H7 (cell line): ENCODE results near the gene PLAC8L1. TPM values are rescaled to one million over a fixed set of nuclear protein-coding genes. Genes with fewer than 3 reads are reported as not detected.

ENCODE experiments used
- DNase-seq: peaks from one replicate; pipeline ENCODE4 v3.0.0; 2012
- H3K27me3 ChIP-seq: 2 replicates; pipeline ENCODE4 v1.6.0; 2011; ENCODE audit warnings: mild to moderate bottlenecking, low read length; ENCODE audit not compliant: control insufficient read depth, insufficient read depth
- H3K36me3 ChIP-seq: replicated peaks from 2 replicates; pipeline ENCODE4 v1.5.1; 2011; ENCODE audit warnings: low read length; ENCODE audit not compliant: control insufficient read depth, insufficient read depth
- H3K4me3 ChIP-seq: 2 replicates; pipeline ENCODE4 v1.5.1; 2011; ENCODE audit warnings: low read depth, mild to moderate bottlenecking, control low read depth, low read length, moderate library complexity; ENCODE audit not compliant: insufficient read depth
- total RNA-seq: library from RNA; depleted of rRNA; stranded (reverse); fragments of >200 nt; shearing (Covaris generic); gene quantifications from 2 replicates; pipeline ENCODE4 v1.2.3, GENCODE V29; 2014; rRNA removed

Gene PLAC8L1
- total RNA-seq, 1 experiment from 2014 or later: 0.59 TPM

DNA sequence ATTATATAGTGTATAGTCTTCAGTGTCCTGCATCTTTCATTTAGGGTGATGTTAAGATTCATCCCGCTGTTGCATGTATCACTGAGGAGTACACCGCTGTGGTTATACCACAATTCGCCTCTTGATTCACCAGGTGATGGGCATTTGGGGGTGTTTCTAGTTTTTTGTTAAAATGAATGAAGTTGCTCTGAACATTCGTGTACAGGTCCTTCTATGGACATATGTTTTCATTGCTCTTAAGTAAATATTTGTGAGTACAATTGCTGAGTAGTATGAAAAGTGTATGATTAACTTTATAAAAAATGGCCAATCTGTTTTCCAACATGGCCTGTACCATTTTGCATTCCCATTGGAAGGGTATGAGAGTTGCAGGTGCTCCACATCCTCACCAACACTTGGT is 61.7 kb downstream of the PLAC8L1 start:
- DNase-seq: no peak
- H3K36me3 ChIP-seq: no peaks in the 10 kb centered on the region
- no peak overlapping the region for H3K4me3 ChIP-seq
- no peaks in the 10 kb centered on the region for H3K27me3 ChIP-seq

DNA sequence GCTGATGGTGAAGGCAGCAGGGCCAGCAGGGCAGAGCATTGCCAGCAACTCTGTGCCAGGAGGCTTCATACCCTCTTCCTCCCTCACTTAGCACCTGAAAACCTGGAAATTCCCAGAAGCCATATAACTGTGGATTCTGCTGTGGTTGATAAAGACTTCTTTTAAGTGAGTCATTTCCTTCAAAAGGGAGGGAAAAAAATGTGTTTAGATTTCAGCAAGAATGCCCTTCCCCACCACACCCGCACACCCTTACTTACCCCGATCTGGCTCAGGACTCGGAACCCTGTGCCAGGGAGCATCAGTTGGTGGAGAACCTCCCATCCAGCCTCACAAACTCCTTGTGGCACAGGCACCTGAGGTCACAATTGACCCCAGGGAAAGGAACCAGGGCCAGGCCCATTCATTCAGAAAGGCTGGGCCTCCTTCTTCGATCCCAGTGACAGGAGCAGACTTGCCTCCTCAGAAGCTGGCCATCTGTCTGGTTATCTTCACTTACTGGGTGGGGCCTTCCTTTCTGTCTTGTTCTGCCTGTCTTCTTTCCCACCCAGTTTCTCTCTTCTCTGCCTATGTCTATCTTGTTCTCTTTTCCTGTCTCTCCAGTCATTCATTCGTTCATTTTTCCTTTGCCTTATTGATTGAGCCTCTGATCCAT is 62.6 kb downstream of the PLAC8L1 start:
- H3K27me3 ChIP-seq: no peaks in the 10 kb centered on the region
- H3K4me3 ChIP-seq: no peak overlapping the region
- DNase-seq: no peak
- H3K36me3 ChIP-seq: no peaks in the 10 kb centered on the region

DNA sequence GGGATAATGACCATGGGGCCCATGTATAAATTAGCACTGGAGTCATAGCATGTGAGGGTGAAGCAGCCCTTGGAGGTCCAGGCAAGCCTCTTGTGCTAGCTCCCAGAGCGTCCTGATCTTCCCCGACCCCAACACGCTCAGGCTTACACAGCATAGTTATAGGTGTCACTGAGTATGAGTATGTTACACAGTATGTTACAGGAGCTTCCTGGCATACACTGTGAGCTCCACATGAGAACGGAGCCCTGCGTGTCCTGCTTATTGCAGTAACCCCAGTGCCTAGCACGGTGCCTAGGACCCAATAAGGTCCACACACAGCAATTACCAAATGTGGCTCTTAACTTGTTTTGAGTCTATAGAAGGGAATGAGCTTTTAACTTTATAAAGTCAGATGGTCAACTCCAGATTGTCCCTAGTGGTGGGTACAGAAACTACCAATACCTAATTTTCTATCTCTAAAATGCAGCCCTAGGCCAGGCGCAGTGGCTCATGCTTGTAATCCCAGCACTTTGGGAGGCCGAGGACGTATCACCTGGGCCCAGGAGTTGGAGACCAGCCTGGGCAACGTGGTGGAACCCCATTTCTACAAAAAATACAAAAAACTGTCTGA is 64.1 kb downstream of the PLAC8L1 start:
- H3K36me3 ChIP-seq: no peaks in the 10 kb centered on the region
- DNase-seq: no peak
- no peaks in the 10 kb centered on the region for H3K27me3 ChIP-seq
- no peak overlapping the region for H3K4me3 ChIP-seq

- DNase-seq: no peak
Observed at GRCh38 chr5:146040527-146040926, 64.8 kb downstream of the PLAC8L1 start.

DNA sequence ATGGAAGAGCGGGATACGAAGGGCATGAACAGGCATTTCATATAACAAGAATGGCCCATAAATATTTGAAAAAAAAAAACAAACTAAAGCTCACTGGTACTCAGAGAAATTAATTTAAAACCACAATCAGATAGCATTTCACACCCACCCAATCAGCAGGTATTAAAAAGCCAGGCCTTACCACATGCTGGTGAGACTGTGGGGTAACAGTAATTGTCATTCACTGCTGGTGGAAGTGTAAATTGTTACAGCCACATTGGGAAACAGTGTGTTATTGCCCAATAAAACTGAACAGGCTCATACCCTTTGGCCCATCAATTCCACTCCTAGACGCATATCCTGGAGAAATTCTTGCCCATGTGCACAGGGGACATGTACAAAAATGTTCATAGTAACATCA is 66.0 kb downstream of the PLAC8L1 start:
- Histone ChIP-seq H3K4me3 (no peak overlapping the region), H3K36me3 (no peaks in the 10 kb centered on the region), H3K27me3 (no peaks in the 10 kb centered on the region)
- DNase-seq: no peak

More at GRCh38 chr5:146040527-146040926, 64.8 kb downstream of the PLAC8L1 start:
- no peak overlapping the region for H3K4me3 ChIP-seq
- no peaks in the 10 kb centered on the region for H3K36me3 ChIP-seq
- no peaks in the 10 kb centered on the region for H3K27me3 ChIP-seq

DNA sequence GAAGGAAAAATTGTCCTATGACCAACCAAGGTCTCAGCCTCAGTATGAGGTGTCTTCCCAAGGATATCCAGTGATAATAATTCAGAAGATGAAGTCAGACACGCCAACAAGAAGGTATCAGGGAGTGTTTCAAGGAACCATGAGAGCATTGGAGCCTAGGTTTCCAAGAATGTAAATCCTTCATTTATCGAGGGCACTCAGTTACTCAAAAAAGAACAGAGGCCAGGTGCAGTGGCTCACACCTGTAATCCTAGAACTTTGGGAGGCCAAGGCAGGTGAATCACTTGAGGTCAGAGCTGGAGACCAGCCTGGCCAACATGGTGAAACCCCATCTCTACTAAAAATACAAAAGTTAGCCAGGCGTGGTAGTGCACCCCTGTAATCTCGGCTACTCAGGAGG is 70.8 kb downstream of the PLAC8L1 start:
- Histone ChIP-seq H3K27me3 (no peaks in the 10 kb centered on the region), H3K36me3 (no peaks in the 10 kb centered on the region), H3K4me3 (no peak overlapping the region)
- no peak for DNase-seq

Other genes starting within 250 kb of the PLAC8L1 start
- not detected in 2 replicates for gene GRXCR2, start 232.6 kb downstream of the PLAC8L1 start, total RNA-seq
- 0.89 and 1.7 TPM in 2 replicates for gene SH3RF2, start 169.0 kb downstream of the PLAC8L1 start, total RNA-seq
- 186 and 218 TPM in 2 replicates for gene LARS1, start 77.1 kb upstream of the PLAC8L1 start, total RNA-seq
- 22.7 and 30.0 TPM in 2 replicates for gene RBM27, start 98.0 kb upstream of the PLAC8L1 start, total RNA-seq
- 0.28 TPM in 1 of 2 replicates, not detected in the other for gene POU4F3, start 233.3 kb upstream of the PLAC8L1 start, total RNA-seq